ENCODE results near the gene MT2A.

GRCh38 chr16:56606476-56607108 is 1.8 kb upstream of the MT2A start:
- no peak for TF ChIP-seq POLR2A (IDR thresholded peaks at IDR 0.05)
- no peak for TF ChIP-seq CTCF (IDR thresholded peaks at IDR 0.05 in 8 of 11, conservative IDR thresholded peaks at IDR 0.05 in 3 of 11)
- TF ChIP-seq POLR2AphosphoS5 (IDR thresholded peaks at IDR 0.05): no peak
